ENCODE measurements around the gene DNAJC1. TPM values are rescaled to one million over a fixed set of nuclear protein-coding genes. Genes with fewer than 3 reads are reported as not detected.

Gene DNAJC1
- total RNA-seq, 2 donors from 2014 or later, result 28.9 to 56.9 TPM

DNA sequence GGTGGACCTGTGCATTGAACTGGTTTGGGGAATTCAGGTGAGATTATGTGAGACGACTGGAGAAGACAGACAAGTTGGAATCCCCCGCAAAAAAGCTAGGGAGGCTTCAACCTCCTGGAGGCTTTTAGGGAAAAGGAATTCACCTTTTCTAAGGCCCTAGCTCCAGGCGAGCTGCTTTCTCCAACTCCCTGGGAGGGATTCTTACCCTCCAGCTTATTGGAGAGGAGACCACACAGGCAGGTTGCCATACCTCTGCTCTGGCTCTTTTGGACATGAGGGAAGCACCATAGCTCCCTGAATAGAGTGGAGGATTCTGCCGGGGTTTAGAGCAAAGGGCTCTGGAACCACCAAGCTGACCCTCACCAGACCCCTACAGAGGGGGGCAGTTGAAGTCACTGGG is 255.7 kb downstream of the DNAJC1 start:
- no peaks in the 10 kb centered on the region for H3K4me1 ChIP-seq
- H3K9me3 ChIP-seq, result no peaks in the 10 kb centered on the region
- no peaks in the 10 kb centered on the region for H3K27me3 ChIP-seq
- no peak for DNase-seq (ENCODE audit: low spot score)
- no peak overlapping the region for H3K27ac ChIP-seq
- TF ChIP-seq, protein P1, sequence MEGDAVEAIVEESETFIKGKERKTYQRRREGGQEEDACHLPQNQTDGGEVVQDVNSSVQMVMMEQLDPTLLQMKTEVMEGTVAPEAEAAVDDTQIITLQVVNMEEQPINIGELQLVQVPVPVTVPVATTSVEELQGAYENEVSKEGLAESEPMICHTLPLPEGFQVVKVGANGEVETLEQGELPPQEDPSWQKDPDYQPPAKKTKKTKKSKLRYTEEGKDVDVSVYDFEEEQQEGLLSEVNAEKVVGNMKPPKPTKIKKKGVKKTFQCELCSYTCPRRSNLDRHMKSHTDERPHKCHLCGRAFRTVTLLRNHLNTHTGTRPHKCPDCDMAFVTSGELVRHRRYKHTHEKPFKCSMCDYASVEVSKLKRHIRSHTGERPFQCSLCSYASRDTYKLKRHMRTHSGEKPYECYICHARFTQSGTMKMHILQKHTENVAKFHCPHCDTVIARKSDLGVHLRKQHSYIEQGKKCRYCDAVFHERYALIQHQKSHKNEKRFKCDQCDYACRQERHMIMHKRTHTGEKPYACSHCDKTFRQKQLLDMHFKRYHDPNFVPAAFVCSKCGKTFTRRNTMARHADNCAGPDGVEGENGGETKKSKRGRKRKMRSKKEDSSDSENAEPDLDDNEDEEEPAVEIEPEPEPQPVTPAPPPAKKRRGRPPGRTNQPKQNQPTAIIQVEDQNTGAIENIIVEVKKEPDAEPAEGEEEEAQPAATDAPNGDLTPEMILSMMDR (IDR thresholded peaks at IDR 0.05), result no peak
- H3K4me3 ChIP-seq, result no peak overlapping the region
- H3K36me3 ChIP-seq, result peaks cover 11% of the 10 kb centered on the region

GRCh38 chr10:21746118-21746517 is 257.4 kb downstream of the DNAJC1 start:
- Histone ChIP-seq H3K4me3 (no peak overlapping the region), H3K36me3 (peaks cover 27% of the 10 kb centered on the region), H3K27me3 (no peaks in the 10 kb centered on the region), H3K27ac (no peak overlapping the region), H3K9me3 (no peaks in the 10 kb centered on the region), H3K4me1 (no peaks in the 10 kb centered on the region)
- DNase-seq (ENCODE audit: low spot score), result no peak
- TF ChIP-seq, protein P1 (IDR thresholded peaks at IDR 0.05), result no peak

DNA sequence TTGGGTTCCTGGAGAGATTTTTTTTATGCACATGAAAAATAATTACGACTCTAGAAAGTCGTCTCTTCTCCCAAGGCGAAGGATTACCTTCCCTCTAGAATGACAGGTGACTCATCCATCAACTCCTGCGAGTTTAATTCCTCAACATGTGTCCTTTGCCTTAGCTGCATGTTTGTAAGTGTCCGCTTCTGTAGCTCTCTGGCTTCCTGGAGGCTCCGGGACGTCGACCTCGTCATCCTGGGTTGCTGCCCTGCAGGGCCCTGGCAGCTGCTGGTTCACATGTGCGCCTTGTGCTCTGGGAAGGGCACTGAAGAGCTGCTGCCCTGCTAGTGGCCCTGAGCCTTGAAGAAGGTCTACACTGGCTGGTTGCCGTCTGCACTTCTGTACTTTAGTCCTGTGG is 259.3 kb downstream of the DNAJC1 start:
- H3K36me3 ChIP-seq, result peaks cover 44% of the 10 kb centered on the region
- DNase-seq (ENCODE audit: low spot score), result no peak

GRCh38 chr10:21742740-21743412 is 260.7 kb downstream of the DNAJC1 start:
- Histone ChIP-seq H3K4me3 (no peak overlapping the region), H3K27me3 (no peaks in the 10 kb centered on the region), H3K36me3 (peaks cover 44% of the 10 kb centered on the region), H3K9me3 (no peaks in the 10 kb centered on the region), H3K4me1 (no peaks in the 10 kb centered on the region), H3K27ac (no peak overlapping the region)
- TF ChIP-seq, protein P1 (IDR thresholded peaks at IDR 0.05), result no peak
- no peak for DNase-seq (ENCODE audit: low spot score)

More for the DNA sequence above, 259.3 kb downstream of the DNAJC1 start:
- Histone ChIP-seq H3K27me3 (no peaks in the 10 kb centered on the region), H3K27ac (no peak overlapping the region), H3K9me3 (no peaks in the 10 kb centered on the region), H3K4me3 (no peak overlapping the region), H3K4me1 (no peaks in the 10 kb centered on the region)
- TF ChIP-seq, protein P1 (IDR thresholded peaks at IDR 0.05), result no peak

DNA sequence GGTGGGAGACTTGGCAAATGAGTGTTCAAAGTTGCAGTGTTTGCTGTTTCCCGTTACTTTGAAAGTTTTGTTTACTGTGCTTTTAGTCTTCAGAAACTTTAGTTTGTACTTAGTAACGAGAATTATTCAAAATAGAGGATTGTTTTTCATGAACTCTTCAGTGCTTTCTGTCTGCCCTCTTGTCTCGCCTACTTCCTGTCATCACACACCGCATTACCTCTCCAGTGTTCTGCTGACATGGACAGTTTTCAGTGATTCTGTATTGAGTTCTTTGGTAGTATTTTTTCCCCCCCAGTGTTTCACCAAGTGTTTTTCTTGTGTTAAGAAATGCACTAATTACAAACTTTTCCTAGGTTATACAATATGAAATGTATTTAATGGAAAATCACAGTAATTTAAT is 262.5 kb downstream of the DNAJC1 start:
- Histone ChIP-seq H3K27me3 (no peaks in the 10 kb centered on the region), H3K36me3 (peaks cover 44% of the 10 kb centered on the region), H3K27ac (no peak overlapping the region), H3K4me3 (no peak overlapping the region), H3K9me3 (no peaks in the 10 kb centered on the region), H3K4me1 (no peaks in the 10 kb centered on the region)
- no peak for DNase-seq (ENCODE audit: low spot score)
- TF ChIP-seq, protein P1 (IDR thresholded peaks at IDR 0.05), result no peak

GRCh38 chr10:21737106-21737505 is 266.4 kb downstream of the DNAJC1 start:
- no peak for DNase-seq (ENCODE audit: low spot score)
- Histone ChIP-seq H3K36me3 (peaks cover 33% of the 10 kb centered on the region), H3K9me3 (no peaks in the 10 kb centered on the region), H3K27ac (no peak overlapping the region), H3K4me1 (peaks cover 0 to 4% of the 10 kb centered on the region in 2 donors), H3K27me3 (no peaks in the 10 kb centered on the region), H3K4me3 (no peak overlapping the region)
- TF ChIP-seq, protein P1 (IDR thresholded peaks at IDR 0.05), result no peak

All from right atrium auricular region (tissue), 2 donors.